WTC11 (cell line): ENCODE data around the gene AKAP6.

Experiments used
- ATF1 ChIP-seq: sonication (generic); formaldehyde crosslinking; IDR thresholded peaks from 2 replicates; pipeline ENCODE4 v1.8.1; 2023; ENCODE audit warnings: mild to moderate bottlenecking, moderate library complexity, missing genetic modification reagents
- CTCF ChIP-seq: fragments of 200-600 bp; IDR thresholded peaks from 2 replicates; pipeline ENCODE4 v1.8.0; 2022; ENCODE audit warnings: antibody characterized with exemption
- E2F4 ChIP-seq: sonication (generic); formaldehyde crosslinking; IDR thresholded peaks from 2 replicates; pipeline ENCODE4 v1.8.1; 2022; ENCODE audit warnings: low read depth, mild to moderate bottlenecking, moderate library complexity, missing genetic modification reagents, borderline replicate concordance
- FOXP4 ChIP-seq: sonication (generic); formaldehyde crosslinking; IDR thresholded peaks from 2 replicates; pipeline ENCODE4 v1.8.0; 2022; ENCODE audit warnings: mild to moderate bottlenecking, missing genetic modification reagents
- MAX ChIP-seq: sonication (generic); formaldehyde crosslinking; IDR thresholded peaks from 2 replicates; pipeline ENCODE4 v1.8.0; 2022; ENCODE audit warnings: mild to moderate bottlenecking, missing genetic modification reagents
- SP1 ChIP-seq: sonication (generic); formaldehyde crosslinking; conservative IDR thresholded peaks from 2 replicates; pipeline ENCODE4 v1.8.1; 2022; ENCODE audit warnings: missing genetic modification reagents
- TEAD4 ChIP-seq: sonication (generic); formaldehyde crosslinking; IDR thresholded peaks from 2 replicates; pipeline ENCODE4 v1.8.0; 2022; ENCODE audit warnings: mild to moderate bottlenecking, missing genetic modification reagents
- USF2 ChIP-seq: sonication (generic); formaldehyde crosslinking; IDR thresholded peaks from 2 replicates; pipeline ENCODE4 v1.8.1; 2023; ENCODE audit warnings: mild to moderate bottlenecking, missing genetic modification reagents, moderate library complexity
- ZNF121 ChIP-seq: sonication (generic); formaldehyde crosslinking; IDR thresholded peaks from 2 replicates; pipeline ENCODE4 v1.8.0; 2023; ENCODE audit warnings: missing genetic modification reagents
- ZNF425 ChIP-seq: fragments of 250-450 bp; sonication (Bioruptor Pico); conservative IDR thresholded peaks from 2 replicates; pipeline ENCODE4 v1.9.0; 2021; ENCODE audit warnings: mild to moderate bottlenecking

- TF ChIP-seq CTCF (no peak), ATF1 (CRISPR knock-in tag) (no peak), ZNF425 (CRISPR knock-in tag) (no peak), TEAD4 (CRISPR knock-in tag) (no peak), E2F4 (no peak), USF2 (CRISPR knock-in tag) (no peak), ZNF121 (CRISPR knock-in tag) (no peak), SP1 (CRISPR knock-in tag) (no peak), FOXP4 (CRISPR knock-in tag) (no peak), MAX (CRISPR knock-in tag) (no peak)
These were observed 50.3 kb downstream of the AKAP6 start for GRCh38 chr14:32379447-32379846.
